22Rv1 (cell line): ENCODE measurements around the gene NOP16.

Experiments
- CTCF ChIP-seq: fragments of 450-650 bp; IDR thresholded peaks from 2 replicates; pipeline ENCODE4 v1.5.1; 2017; ENCODE audit warnings: mild to moderate bottlenecking
- ZFX ChIP-seq: fragments of 450-650 bp; IDR thresholded peaks from 2 replicates; pipeline ENCODE4 v1.6.1; 2017; ENCODE audit warnings: antibody characterized with exemption, borderline replicate concordance

- TF ChIP-seq CTCF = no peak
- TF ChIP-seq ZFX = no peak
Measured at GRCh38 chr5:176381423-176381822, 7.0 kb downstream of the NOP16 start.
